ENCODE results near the gene PLEKHH2.
"Not testable (repeated sequence)": the region's sequence is repeated elsewhere in the genome, so short reads cannot be mapped to it uniquely, and the experiment has no call there.

Gene PLEKHH2

DNA sequence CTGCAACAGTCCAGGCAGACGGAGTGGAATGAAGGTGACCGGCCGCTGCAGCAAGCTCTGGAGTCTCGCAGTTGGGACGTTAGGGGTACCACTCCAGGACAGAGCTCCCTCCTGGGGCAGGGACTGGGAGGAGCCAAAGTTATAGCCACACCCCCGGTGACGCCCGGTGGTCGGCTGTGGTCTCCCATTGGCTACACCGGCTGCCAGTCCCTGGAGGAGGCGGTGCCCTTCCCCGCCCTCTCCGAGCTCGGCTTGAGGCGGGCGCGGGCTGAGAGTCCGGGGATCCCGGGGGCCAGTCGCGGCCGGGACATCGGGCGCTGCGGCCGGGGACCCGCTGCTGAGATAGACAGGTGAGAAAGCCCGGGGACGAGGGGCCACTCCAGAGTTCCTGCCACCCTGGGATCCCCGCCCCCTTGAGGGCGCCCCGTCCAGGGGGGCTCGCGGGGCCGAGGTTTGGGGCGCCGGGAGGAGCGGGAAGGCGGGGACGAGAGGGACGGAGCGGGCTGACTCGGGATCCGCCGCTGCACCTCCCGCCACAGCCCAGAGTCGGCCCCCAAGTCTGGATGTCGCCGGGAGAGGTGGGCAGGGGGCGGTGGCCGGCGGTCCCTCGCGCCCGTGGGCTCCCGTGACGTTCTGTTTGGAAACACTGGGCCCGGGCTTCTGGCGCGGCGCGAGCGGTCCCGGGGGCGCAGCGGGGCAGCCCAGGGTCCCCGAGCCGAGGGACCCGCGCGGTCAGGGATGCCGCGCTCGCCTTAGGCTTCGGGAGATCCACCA is at the start of gene PLEKHH2:
TSS of gene PLEKHH2 (plus strand) at position 231 of the 774 bp plus-strand sequence. CDS start 7,414 bp downstream, outside the sequence.
- CTCF ChIA-PET: no interaction called here

DNA sequence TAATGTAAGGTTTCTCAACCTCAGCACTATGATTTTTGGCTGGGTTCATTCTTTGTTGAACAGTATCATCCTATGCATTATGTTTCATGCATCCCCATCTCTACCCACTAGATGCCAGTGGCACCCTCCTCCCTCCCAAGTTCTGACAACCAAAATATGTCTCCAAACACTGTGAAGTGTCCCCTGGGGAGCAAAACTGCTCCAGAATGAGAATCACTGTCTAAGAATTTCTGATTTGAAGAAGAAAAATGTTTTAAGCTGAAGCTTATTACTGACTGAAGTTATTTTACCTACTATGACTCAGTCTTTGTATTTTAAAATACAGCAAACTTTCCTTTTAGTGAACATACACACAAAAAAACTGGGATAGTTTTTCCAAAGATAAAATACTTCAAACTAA is 44.6 kb upstream of the PLEKHH2 start:
- no peak overlapping the region for H3K4me3 Mint-ChIP-seq
- H3K27me3 Mint-ChIP-seq: no peaks in the 10 kb centered on the region
- peaks cover 11% of the 10 kb centered on the region for H3K36me3 Mint-ChIP-seq
- no peaks in the 10 kb centered on the region for H3K9me3 Mint-ChIP-seq
- no peak overlapping the region for H3K27ac Mint-ChIP-seq
- CTCF ChIA-PET: interaction anchor here (1.7 to 2.2 kb wide), 2 partner anchors 13 to 15 kb away, joined by 4 to 5 read pairs; no protein-coding TSS in a partner anchor
- no peak for DNase-seq
- H3K4me1 Mint-ChIP-seq: peaks cover 26% of the 10 kb centered on the region

More for the DNA sequence above, at the start of gene PLEKHH2:
- DNase-seq: peak; percentile 91
- H3K4me3 Mint-ChIP-seq: peak within 1 kb of the TSS; percentile 79
- H3K4me1 Mint-ChIP-seq: peaks cover 15% of the 10 kb centered on the region
- H3K9me3 Mint-ChIP-seq: peaks cover 4% of the 10 kb centered on the region
- H3K27ac Mint-ChIP-seq: peak within 1 kb of the TSS; percentile 47
- peaks cover 64% of the 10 kb centered on the region for H3K27me3 Mint-ChIP-seq
- no peaks in the 10 kb centered on the region for H3K36me3 Mint-ChIP-seq

GRCh38 chr2:43593254-43593653 is 43.8 kb upstream of the PLEKHH2 start:
- H3K27ac Mint-ChIP-seq: no peak overlapping the region
- no peak overlapping the region for H3K4me3 Mint-ChIP-seq
- H3K27me3 Mint-ChIP-seq: no peaks in the 10 kb centered on the region
- no peaks in the 10 kb centered on the region for H3K9me3 Mint-ChIP-seq
- H3K36me3 Mint-ChIP-seq: peaks cover 8% of the 10 kb centered on the region
- no peak for DNase-seq
- H3K4me1 Mint-ChIP-seq: peaks cover 26% of the 10 kb centered on the region
- CTCF ChIA-PET: interaction anchor here (0.9 to 1.3 kb wide), 2 partner anchors 12 to 16 kb away, joined by 3 read pairs; no protein-coding TSS in a partner anchor

- Mint-ChIP-seq H3K4me3 (peak overlapping the region; percentile 94), H3K36me3 (peaks cover 8% of the 10 kb centered on the region), H3K27me3 (peaks cover 4% of the 10 kb centered on the region), H3K27ac (peak overlapping the region; percentile 94), H3K9me3 (no peaks in the 10 kb centered on the region), H3K4me1 (peaks cover 26% of the 10 kb centered on the region)
- CTCF ChIA-PET: interaction anchor here (1.2 kb wide), 1 partner anchor 10 kb away, joined by 3 read pairs; no protein-coding TSS in a partner anchor
- DNase-seq: no peak
Observed at GRCh38 chr2:43594875-43595274, 42.2 kb upstream of the PLEKHH2 start.

DNA sequence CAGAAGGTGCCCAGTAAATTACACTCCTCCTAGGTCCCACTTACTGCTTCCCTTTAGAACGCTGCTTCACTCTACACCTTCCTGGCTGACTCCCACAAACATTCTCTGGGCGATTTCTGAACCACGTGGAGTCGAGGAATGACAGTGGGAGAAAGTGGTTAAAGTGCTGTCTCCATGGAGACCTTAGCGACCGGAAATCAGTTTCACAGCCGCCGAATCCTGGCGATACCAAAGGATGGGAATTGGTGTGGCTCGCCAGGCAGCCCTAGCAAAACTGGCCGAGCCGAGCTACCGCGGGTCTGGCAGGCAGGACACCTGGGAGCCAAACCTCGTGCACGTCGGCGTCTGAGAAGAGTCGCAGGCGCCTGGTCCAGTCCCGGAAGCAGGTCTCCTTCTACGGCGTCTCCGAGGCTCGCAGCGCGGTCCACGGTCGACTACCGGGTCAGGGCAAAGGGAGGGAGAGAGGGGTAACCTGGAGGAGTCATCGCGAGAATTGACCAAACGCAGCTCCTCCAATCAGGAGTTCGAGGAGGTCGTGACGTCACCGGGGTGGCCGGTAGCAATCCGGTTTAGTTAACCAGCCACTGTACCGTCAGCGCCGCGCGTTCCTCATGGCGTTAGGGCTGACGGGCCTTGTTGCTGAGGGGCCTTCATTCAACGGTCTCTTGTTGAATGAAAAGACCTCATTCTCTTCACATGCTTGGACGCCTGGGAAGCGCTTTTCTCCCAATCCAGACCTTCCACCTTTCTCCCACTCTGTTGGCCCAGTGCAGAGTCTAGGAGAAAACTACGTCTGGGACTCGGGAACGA is 41.3 kb upstream of the PLEKHH2 start, which contains the start of gene THADA:
TSS of gene THADA (minus strand) at position 436 of the 810 bp plus-strand sequence. CDS start 3,646 bp downstream, outside the sequence.
- CTCF ChIA-PET: interaction anchor here (0.7 to 3.5 kb wide), 6 partner anchors 10 to 366 kb away, joined by 3 to 22 read pairs (median 8); no protein-coding TSS in a partner anchor
- H3K36me3 Mint-ChIP-seq: peaks cover 4% of the 10 kb centered on the region
- H3K4me3 Mint-ChIP-seq: peak within 1 kb of the TSS; percentile 94
- DNase-seq: peak; percentile 99
- peaks cover 26% of the 10 kb centered on the region for H3K4me1 Mint-ChIP-seq
- H3K27ac Mint-ChIP-seq: peak within 1 kb of the TSS; percentile 94
- H3K9me3 Mint-ChIP-seq: no peaks in the 10 kb centered on the region
- peaks cover 4% of the 10 kb centered on the region for H3K27me3 Mint-ChIP-seq

- H3K27me3 Mint-ChIP-seq: not testable (repeated sequence)
Observed at GRCh38 chr2:43600596-43600995, 36.5 kb upstream of the PLEKHH2 start.

GRCh38 chr2:43604674-43605073 is 32.4 kb upstream of the PLEKHH2 start:
- no peak for DNase-seq
- Mint-ChIP-seq H3K4me3 (no peak overlapping the region), H3K27ac (no peak overlapping the region), H3K4me1 (peaks cover 8% of the 10 kb centered on the region), H3K9me3 (no peaks in the 10 kb centered on the region), H3K27me3 (peaks cover 10% of the 10 kb centered on the region), H3K36me3 (no peaks in the 10 kb centered on the region)
- CTCF ChIA-PET: interaction anchor here (0.8 to 3.5 kb wide), 6 partner anchors 8 to 745 kb away, joined by 3 to 20 read pairs (median 4); partner anchors contain the start of gene THADA

More at GRCh38 chr2:43600596-43600995, 36.5 kb upstream of the PLEKHH2 start:
- H3K27ac Mint-ChIP-seq, H3K9me3 Mint-ChIP-seq, CTCF ChIA-PET, H3K4me3 Mint-ChIP-seq, DNase-seq, H3K36me3 Mint-ChIP-seq: not testable (repeated sequence)
- peaks cover 14% of the 10 kb centered on the region for H3K4me1 Mint-ChIP-seq

- Mint-ChIP-seq H3K4me3 (no peak overlapping the region), H3K27me3 (peaks cover 10% of the 10 kb centered on the region), H3K9me3 (no peaks in the 10 kb centered on the region), H3K4me1 (peaks cover 8% of the 10 kb centered on the region), H3K27ac (peak overlapping the region; percentile 34), H3K36me3 (no peaks in the 10 kb centered on the region)
- DNase-seq: peak; percentile 59
- CTCF ChIA-PET: interaction anchor here (0.6 to 3.5 kb wide), 12 partner anchors 8 to 746 kb away, joined by 3 to 20 read pairs (median 3); partner anchors contain the start of gene THADA
Observed at GRCh38 chr2:43605079-43605655, 31.9 kb upstream of the PLEKHH2 start.

- no peak for DNase-seq
- Mint-ChIP-seq H3K4me3 (no peak overlapping the region), H3K4me1 (peaks cover 8% of the 10 kb centered on the region), H3K36me3 (no peaks in the 10 kb centered on the region), H3K27ac (no peak overlapping the region), H3K9me3 (no peaks in the 10 kb centered on the region), H3K27me3 (peaks cover 10% of the 10 kb centered on the region)
- CTCF ChIA-PET: interaction anchor here (0.6 to 3.5 kb wide), 6 partner anchors 9 to 660 kb away, joined by 3 to 20 read pairs (median 4); partner anchors contain the start of gene THADA
Observed at GRCh38 chr2:43605851-43606250, 31.2 kb upstream of the PLEKHH2 start.

- Mint-ChIP-seq H3K4me1 (peaks cover 6% of the 10 kb centered on the region), H3K36me3 (no peaks in the 10 kb centered on the region), H3K9me3 (no peaks in the 10 kb centered on the region), H3K27me3 (peaks cover 13% of the 10 kb centered on the region), H3K4me3 (no peak overlapping the region), H3K27ac (no peak overlapping the region)
- DNase-seq: peak; percentile 43
- CTCF ChIA-PET: interaction anchor here (0.6 to 3.0 kb wide), 7 partner anchors 12 to 1496 kb away, joined by 3 to 22 read pairs (median 5); partner anchors contain the start of gene THADA
Observed at GRCh38 chr2:43609290-43609918, 27.7 kb upstream of the PLEKHH2 start.

DNA sequence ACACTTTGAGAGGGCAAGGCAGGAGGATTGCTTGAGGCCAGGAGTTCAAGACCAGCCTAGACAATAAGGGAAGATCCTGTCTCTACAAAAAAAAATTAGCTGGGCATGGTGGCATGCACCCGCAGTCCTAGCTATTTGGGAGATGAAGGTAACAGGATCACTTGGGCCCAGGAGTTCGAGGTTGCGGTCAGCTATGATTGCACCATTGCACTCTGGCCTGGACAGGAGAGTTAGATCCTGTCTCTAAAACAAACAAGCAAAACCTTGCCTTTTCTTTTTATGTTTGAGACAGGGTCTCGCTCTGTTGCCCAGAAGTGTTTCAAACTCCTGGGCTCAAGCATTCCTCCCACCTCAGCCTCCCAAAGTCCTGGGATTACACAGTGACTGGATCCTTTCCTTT is 26.7 kb upstream of the PLEKHH2 start:
- DNase-seq: no peak
- Mint-ChIP-seq H3K4me3 (no peak overlapping the region), H3K9me3 (no peaks in the 10 kb centered on the region), H3K27ac (no peak overlapping the region), H3K4me1 (no peaks in the 10 kb centered on the region), H3K27me3 (peaks cover 13% of the 10 kb centered on the region), H3K36me3 (no peaks in the 10 kb centered on the region)
- CTCF ChIA-PET: interaction anchor here (1.1 to 3.0 kb wide), 3 partner anchors 13 to 664 kb away, joined by 5 to 22 read pairs (median 7); partner anchors contain the start of gene THADA

DNA sequence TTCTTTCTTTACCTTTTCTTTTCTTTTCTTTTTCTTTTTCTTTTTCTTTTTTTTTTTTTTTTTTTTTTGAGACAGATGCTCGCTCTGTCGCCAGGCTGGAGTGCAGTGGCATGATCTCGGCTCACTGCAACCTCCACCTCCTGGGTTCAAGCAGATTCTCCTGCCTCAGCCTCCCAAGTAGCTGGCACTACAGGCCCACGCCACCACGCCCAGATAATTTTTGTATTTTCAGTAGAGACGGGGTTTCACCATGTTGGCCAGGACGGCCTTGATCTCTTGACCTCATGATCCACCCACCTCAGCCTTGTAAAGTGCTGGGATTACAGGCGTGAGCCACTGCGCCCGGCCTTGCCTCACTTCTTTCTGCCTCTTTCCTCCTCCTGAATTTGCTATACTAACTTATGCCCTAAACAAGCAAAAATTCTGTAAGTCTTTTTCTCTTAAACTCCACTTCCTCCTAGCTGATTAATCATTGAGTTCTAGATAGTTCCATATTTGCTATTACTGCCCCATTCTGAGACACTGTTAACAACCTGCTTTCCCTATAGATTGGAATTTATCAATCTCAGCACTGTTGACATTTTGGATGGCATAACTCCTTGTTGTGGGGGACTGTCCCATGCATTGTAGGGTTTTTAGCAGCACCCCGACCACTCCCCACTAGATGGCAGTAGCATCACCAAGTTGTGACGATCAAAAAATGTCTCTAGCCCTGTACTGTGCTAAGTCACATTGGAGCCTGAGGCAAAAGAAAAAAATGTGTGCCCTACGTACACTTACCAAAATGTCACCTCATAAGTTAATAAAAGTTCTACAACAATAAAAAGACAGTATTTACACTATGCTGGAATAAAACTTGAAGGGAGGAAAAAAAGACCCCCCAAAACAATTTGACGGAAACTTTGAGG is 24.8 kb upstream of the PLEKHH2 start:
- Mint-ChIP-seq H3K4me1 (no peaks in the 10 kb centered on the region), H3K9me3 (no peaks in the 10 kb centered on the region), H3K27ac (no peak overlapping the region), H3K36me3 (no peaks in the 10 kb centered on the region), H3K27me3 (peaks cover 8% of the 10 kb centered on the region), H3K4me3 (no peak overlapping the region)
- peak; percentile 81 for DNase-seq
- CTCF ChIA-PET: interaction anchor here (0.7 to 3.0 kb wide), 7 partner anchors 9 to 390 kb away, joined by 3 to 13 read pairs (median 3); partner anchors contain the start of genes DYNC2LI1 and THADA

All from activated naive CD4-positive, alpha-beta T cell treated with anti-CD3 and anti-CD28 coated beads, Interleukin-2, amount 10 ng/mL, durations not matched to agents 7 days and 5 days (primary cell).